ENCODE results near the gene CMSS1. TPM values are rescaled to one million over a fixed set of nuclear protein-coding genes. Genes with fewer than 3 reads are reported as not detected.
"Not testable (repeated sequence)": the region's sequence is repeated elsewhere in the genome, so short reads cannot be mapped to it uniquely, and the experiment has no call there.

Gene CMSS1
- total RNA-seq, 8 experiments from 2014 or later = 28.2 to 57.2 (median 41.5) TPM

DNA sequence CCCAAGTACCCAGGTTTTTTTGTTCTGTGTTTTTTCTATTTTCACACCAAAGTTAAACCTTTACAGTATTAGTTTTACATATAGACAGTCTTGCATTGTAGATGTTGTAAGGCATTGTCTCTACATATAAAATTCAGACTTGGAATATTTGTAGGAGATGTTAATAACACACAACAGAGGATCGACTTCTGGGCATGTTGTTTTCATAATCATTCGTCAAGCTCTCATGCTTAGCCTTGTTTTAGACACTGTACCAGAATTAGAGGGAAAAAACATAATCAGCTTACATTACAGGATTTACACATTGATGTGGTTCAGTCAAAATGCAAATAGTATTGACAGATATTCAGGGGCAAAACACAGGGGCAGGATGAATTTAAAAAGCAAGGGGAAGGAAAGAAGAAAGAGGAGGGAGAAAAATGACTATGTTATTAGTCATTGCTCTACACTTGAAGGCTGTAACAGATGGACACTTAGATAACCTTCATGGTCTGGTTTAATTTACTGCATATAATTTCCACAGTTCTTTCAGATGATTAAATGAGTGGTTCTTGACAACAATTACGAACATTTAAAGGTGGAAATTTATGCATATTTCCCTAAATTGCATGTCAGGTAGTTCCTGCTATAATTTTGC lies 7.5 kb downstream of the CMSS1 start:
- no peak overlapping the region for H3K27ac ChIP-seq
- peak in 3 of 8 experiments; percentile 64 to 82 (median 77) for ATAC-seq (replicated peaks in 6 of 8)
- in situ Hi-C loops (cut with MboI; ENCODE audit: low pct_unique_long_range_greater_than_20kb in 2 of 9, low sequenced_read_pairs in 9 of 9, unreplicated experiment in 9 of 9) = loop anchor here in 6 of 9 experiments (25.0 kb wide), 3 partner anchors 237 to 762 kb away; partner anchors contain the start of gene TBC1D23 (in 4 of the 6)
- WGBS, 10 experiments = 0 to 100% (median 79%) methylated on average over 1 to 3 of the region's 3 CpGs
- H3K4me3 ChIP-seq = no peak overlapping the region
- H3K4me1 ChIP-seq (replicated peaks in 1 of 2) = peaks cover 0 to 5% of the 10 kb centered on the region in 2 donors

DNA sequence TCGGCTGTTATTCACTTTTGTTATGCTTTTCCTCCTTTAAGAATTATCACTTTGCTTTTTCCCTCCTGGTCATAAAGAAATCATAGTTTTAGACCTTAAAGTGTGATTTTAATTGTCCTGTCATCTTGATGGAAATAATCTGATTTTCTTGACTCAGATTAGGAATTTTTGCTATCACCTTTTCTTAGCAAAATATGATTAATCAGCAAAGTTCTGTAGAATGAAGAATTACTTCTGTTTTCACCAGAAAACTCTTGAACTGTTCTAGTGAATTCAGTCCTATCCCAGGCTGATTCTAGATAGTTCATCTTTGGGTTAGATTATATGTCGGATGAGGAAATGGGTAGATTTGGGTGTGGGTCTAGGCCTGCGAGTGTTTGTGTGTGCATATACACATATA lies 12.2 kb downstream of the CMSS1 start:
- WGBS, 10 experiments = 73 to 100% (median 100%) methylated on average over 2 to 3 of the region's 3 CpGs; no CpG with 5 or more reads in 1 of the 10 experiments
- no peak for ATAC-seq (replicated peaks in 6 of 8)

DNA sequence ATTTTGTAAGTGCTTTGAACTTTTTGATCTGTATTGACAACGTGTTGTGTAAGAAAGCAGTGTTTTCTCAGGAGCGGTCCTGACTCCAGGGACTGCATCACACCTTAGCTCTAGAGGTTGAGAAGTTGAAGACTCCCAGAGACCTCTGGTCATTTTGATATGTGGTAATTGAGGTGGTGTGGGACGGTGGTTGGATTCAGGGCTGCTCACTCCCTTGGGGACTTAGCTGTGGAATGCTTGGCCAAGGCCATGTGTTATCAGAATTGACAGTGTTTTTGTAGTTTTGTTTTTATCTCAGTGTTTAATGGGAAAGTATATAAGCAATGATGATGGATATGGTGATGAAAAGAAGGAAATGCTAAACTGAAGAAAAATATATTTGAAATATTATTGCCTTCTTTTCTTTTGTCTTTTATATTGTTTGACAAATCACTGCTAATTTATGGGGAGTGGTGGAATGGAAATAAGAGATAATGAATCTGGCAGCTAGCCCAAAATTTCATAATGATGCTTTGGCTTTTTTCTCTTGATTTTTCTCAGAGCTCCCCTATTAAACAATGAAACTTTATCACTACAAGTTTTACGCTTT lies 16.0 kb downstream of the CMSS1 start:
- 36 to 100% (median 88%) methylated on average over 1 to 4 of the region's 4 CpGs for WGBS, 10 experiments
- no peak overlapping the region for H3K4me3 ChIP-seq
- in situ Hi-C loops (cut with MboI; ENCODE audit: low pct_unique_long_range_greater_than_20kb in 2 of 9, low sequenced_read_pairs in 9 of 9, unreplicated experiment in 9 of 9) = loop anchor here in 7 of 9 experiments (10.0 to 25.0 kb wide), 6 partner anchors 229 to 754 kb away; partner anchors contain the start of gene TBC1D23 (in 5 of the 7)
- no peak for ATAC-seq (replicated peaks in 6 of 8)
- H3K27ac ChIP-seq = no peak overlapping the region
- peaks cover 2 to 5% of the 10 kb centered on the region in 2 donors for H3K4me1 ChIP-seq (replicated peaks in 1 of 2)

More for the DNA sequence above, 12.2 kb downstream of the CMSS1 start:
- H3K4me1 ChIP-seq (replicated peaks in 1 of 2) = peaks cover 0 to 5% of the 10 kb centered on the region in 2 donors
- no peak overlapping the region for H3K27ac ChIP-seq
- no peak overlapping the region for H3K4me3 ChIP-seq
- in situ Hi-C loops (cut with MboI; ENCODE audit: low pct_unique_long_range_greater_than_20kb in 2 of 9, low sequenced_read_pairs in 9 of 9, unreplicated experiment in 9 of 9) = loop anchor here in 7 of 9 experiments (10.0 to 25.0 kb wide), 6 partner anchors 232 to 757 kb away; partner anchors contain the start of gene TBC1D23 (in 5 of the 7)

DNA sequence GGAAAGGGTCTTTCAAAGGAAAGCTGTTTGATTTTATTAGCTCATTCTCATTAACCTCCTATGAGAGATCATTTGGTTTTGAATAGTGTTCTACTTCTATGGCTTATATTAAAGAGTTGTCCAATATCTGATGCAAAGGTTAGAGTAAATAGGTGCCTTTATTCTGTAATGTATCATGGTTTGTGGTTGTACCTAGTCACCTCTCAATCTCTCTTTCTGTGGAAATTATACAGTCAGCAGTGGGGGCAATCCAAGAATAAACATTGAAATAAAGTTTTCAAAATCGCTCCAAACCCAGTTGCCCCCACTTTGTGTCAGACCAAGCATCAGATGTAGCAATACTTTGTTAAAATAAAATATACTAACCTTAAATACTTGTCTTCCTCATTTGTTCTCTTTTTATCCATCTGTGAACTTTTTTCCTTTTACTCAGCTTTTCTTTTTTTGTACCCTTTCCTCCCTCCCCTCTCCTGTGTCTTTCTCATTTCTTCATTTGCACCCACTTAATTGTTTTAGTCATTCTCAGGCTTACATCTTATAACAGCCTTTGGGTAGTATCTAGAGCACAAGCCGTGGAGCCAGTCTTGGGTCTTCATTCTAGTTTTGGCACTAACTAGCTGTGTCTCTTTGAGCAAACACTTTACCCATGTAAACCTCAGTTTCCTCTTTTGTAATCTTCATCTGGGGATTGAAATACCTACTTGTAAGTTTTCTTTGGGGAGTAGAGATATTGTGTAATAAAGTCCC lies 16.7 kb downstream of the CMSS1 start:
- H3K4me1 ChIP-seq (replicated peaks in 1 of 2) = peaks cover 2 to 5% of the 10 kb centered on the region in 2 donors
- H3K4me3 ChIP-seq = no peak overlapping the region
- ATAC-seq (replicated peaks in 6 of 8) = no peak
- H3K27ac ChIP-seq = no peak overlapping the region
- in situ Hi-C loops (cut with MboI; ENCODE audit: low pct_unique_long_range_greater_than_20kb in 2 of 9, low sequenced_read_pairs in 9 of 9, unreplicated experiment in 9 of 9) = loop anchor here in 7 of 9 experiments (10.0 to 25.0 kb wide), 6 partner anchors 228 to 753 kb away; partner anchors contain the start of gene TBC1D23 (in 5 of the 7)
- 92 to 100% (median 100%) methylated on average over 1 to 2 of the region's 2 CpGs for WGBS, 10 experiments

DNA sequence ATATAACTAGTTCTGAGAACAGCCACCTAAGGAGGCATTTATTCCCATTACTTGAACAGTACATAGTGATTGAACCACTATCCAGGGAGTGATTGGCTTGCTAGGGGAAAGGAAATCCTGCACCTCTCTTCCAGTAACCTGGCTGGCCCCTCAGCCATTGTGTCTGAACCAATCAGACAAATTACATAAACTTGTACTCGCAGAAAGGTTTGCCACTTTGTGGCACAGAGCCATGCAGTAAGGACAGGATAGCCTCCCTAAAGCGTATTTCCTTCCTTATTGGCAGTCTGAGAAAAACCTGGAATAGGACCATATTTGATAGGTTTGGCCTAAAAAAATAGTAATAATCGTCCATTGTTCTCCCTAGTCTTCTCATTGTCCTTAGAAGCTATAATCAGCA lies 19.0 kb downstream of the CMSS1 start:
- Histone ChIP-seq H3K4me3 (no peak overlapping the region), H3K27ac (no peak overlapping the region), H3K4me1 (replicated peaks in 1 of 2) (peaks cover 2 to 5% of the 10 kb centered on the region in 2 donors)
- 82 to 100% (median 100%) methylated on average over 1 to 3 of the region's 3 CpGs; no CpG with 5 or more reads in 1 of the 10 experiments for WGBS, 10 experiments
- ATAC-seq (replicated peaks in 6 of 8) = no peak
- in situ Hi-C loops (cut with MboI; ENCODE audit: low pct_unique_long_range_greater_than_20kb in 2 of 9, low sequenced_read_pairs in 9 of 9, unreplicated experiment in 9 of 9) = loop anchor here in 7 of 9 experiments (10.0 to 25.0 kb wide), 6 partner anchors 226 to 751 kb away; partner anchors contain the start of gene TBC1D23 (in 5 of the 7)

DNA sequence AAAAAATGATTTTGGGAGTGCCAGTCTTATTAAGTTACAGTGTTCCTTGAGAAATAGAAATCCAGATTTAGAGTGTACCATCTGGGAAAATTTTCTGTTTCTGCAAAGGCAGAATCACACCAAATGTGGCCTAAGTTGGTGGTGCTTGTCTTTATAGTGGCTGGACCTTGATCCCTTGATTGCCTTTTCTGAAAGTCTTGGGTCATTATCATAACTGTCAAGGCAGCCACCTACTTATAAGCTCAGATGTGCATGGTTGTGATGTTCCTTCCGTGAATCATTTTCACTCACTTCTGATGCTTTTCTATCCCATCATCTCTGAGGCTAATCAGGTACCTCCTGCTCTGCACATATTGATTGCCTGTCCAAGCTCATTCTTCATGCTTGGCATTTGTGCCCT lies 20.1 kb downstream of the CMSS1 start:
- H3K4me1 ChIP-seq (replicated peaks in 1 of 2) = peaks cover 2 to 5% of the 10 kb centered on the region in 2 donors
- no peak for ATAC-seq (replicated peaks in 6 of 8)
- 100% methylated on average over 1 of the region's 1 CpG; no CpG with 5 or more reads in 8 of the 10 experiments for WGBS, 10 experiments
- H3K27ac ChIP-seq = no peak overlapping the region
- no peak overlapping the region for H3K4me3 ChIP-seq
- in situ Hi-C loops (cut with MboI; ENCODE audit: low pct_unique_long_range_greater_than_20kb in 2 of 9, low sequenced_read_pairs in 9 of 9, unreplicated experiment in 9 of 9) = loop anchor here in 7 of 9 experiments (10.0 to 25.0 kb wide), 6 partner anchors 225 to 750 kb away; partner anchors contain the start of gene TBC1D23 (in 5 of the 7)

DNA sequence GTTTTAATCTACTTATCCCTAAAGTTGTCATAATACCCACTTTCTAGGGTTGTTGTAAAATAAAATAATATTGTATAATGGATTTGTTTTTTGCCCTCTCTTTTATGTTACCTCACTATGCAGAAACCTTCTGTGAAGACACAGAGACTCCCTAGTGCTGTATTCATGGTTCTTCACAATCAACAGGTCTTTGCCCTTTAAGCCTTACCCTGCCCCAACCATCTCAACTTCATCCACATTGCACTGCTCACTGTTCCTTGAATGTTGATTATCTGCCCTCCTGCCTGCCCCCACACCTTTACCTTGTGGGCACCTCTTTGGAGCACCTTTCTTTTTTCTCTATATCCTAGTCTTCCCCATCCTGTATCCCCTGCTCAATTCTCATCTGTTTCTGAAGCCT lies 21.1 kb downstream of the CMSS1 start:
- H3K4me1 ChIP-seq (replicated peaks in 1 of 2) = peaks cover 6 to 8% of the 10 kb centered on the region in 2 donors
- in situ Hi-C loops (cut with MboI; ENCODE audit: low pct_unique_long_range_greater_than_20kb in 2 of 9, low sequenced_read_pairs in 9 of 9, unreplicated experiment in 9 of 9) = loop anchor here in 7 of 9 experiments (10.0 to 25.0 kb wide), 6 partner anchors 224 to 749 kb away; partner anchors contain the start of gene TBC1D23 (in 5 of the 7)
- no peak for ATAC-seq (replicated peaks in 6 of 8)
- H3K4me3 ChIP-seq = no peak overlapping the region
- no peak overlapping the region for H3K27ac ChIP-seq

DNA sequence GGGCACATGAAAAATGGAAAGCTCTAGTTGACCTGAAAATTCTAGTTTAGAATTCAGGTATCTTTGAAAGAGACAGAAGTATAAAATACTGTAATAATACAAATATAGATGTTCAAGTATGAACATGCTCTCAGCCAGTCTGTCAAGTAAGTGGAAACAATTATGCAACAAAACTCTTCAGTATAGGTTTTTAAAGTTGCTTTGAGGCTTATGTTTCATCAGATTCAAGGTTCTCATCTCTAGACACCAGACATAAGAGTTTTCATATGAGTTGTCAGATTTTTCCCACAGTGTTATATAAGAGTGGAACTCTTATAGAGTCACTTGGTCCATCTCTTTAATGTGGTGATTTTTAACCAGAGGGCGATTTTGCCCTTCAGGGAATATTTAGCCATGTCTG lies 22.0 kb downstream of the CMSS1 start:
- in situ Hi-C loops (cut with MboI; ENCODE audit: low pct_unique_long_range_greater_than_20kb in 2 of 9, low sequenced_read_pairs in 9 of 9, unreplicated experiment in 9 of 9) = loop anchor here in 8 of 9 experiments (10.0 to 25.0 kb wide), 6 partner anchors 223 to 748 kb away; partner anchors contain the start of gene TBC1D23 (in 5 of the 8)
- H3K27ac ChIP-seq = no peak overlapping the region
- WGBS, 10 experiments = 54 to 100% (median 94%) methylated on average over 1 of the region's 1 CpG; no CpG with 5 or more reads in 2 of the 10 experiments
- ATAC-seq (replicated peaks in 6 of 8) = no peak
- peaks cover 8 to 10% of the 10 kb centered on the region in 2 donors for H3K4me1 ChIP-seq (replicated peaks in 1 of 2)
- H3K4me3 ChIP-seq = no peak overlapping the region

DNA sequence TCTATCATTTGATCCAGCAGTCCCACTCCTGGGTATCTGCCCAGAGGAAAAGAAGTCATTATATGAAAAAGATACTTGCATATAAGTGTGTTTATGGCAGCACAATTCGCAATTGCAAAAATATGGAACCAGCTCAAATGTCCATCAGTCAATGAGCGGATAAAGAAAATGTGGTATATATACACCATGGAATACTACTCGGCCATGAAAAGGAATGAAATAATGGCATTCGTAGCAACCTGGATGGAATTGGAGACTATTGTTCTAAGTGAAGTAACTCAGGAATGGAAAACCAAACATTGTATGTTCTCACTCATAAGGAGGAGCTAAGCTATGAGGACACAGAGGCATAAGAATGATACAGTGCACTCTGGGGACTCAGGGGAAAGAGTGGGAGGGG lies 24.3 kb downstream of the CMSS1 start:
- H3K4me1 ChIP-seq (replicated peaks in 1 of 2) = peaks cover 17 to 19% of the 10 kb centered on the region in 2 donors
- not testable (repeated sequence) for ATAC-seq (replicated peaks in 6 of 8); H3K27ac ChIP-seq; H3K4me3 ChIP-seq
- in situ Hi-C loops (cut with MboI; ENCODE audit: low pct_unique_long_range_greater_than_20kb in 2 of 9, low sequenced_read_pairs in 9 of 9, unreplicated experiment in 9 of 9) = loop anchor here in 7 of 9 experiments (10.0 to 25.0 kb wide), 4 partner anchors 220 to 745 kb away; partner anchors contain the start of gene TBC1D23 (in 4 of the 7)
- 88 to 100% (median 93%) methylated on average over 1 to 4 of the region's 4 CpGs for WGBS, 10 experiments

DNA sequence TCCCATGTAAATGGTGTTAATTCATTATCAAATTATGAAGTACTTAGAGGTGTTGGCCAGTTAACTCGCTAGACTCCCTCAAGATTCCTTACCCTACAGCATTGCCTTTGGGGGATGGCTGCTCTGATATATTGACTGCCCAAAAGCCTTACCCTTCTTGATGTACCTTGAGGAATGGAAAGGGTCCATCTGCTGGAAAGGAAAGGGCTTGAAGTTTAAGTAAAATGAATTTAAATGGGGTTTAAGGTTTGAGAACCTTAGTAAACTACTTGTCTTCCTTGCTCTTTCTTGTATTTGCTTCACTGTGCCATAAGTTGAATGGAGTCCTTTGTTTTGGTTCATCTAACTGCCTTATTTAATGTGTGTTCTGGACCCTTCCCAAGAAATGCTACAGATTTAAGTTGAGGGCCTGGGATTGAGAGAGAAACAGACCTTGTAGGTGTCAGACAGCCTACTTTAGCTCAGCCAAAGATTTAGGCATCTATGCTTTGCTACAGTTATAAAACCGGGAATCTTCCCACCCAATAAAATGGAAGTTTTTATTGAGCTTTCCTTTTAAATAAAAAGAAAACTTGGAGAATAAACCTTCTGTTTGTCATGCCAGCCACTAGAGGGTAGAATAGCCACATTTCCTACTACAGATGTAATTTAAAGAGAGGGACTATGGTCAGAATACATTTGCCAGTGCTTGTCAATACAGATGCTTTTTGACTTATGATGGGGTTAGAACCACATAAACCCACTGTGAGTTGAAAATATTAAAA lies 25.3 kb downstream of the CMSS1 start:
- Histone ChIP-seq H3K4me3 (no peak overlapping the region), H3K27ac (no peak overlapping the region), H3K4me1 (replicated peaks in 1 of 2) (peaks cover 14 to 17% of the 10 kb centered on the region in 2 donors)
- in situ Hi-C loops (cut with MboI; ENCODE audit: low pct_unique_long_range_greater_than_20kb in 2 of 9, low sequenced_read_pairs in 9 of 9, unreplicated experiment in 9 of 9) = loop anchor here in 7 of 9 experiments (10.0 to 25.0 kb wide), 4 partner anchors 219 to 744 kb away; partner anchors contain the start of gene TBC1D23 (in 4 of the 7)
- ATAC-seq (replicated peaks in 6 of 8) = peak; percentile 61 to 81 (median 76)
- WGBS, 10 experiments = 0 to 100% (median 36%) methylated on average over 1 to 2 of the region's 2 CpGs; no CpG with 5 or more reads in 1 of the 10 experiments

DNA sequence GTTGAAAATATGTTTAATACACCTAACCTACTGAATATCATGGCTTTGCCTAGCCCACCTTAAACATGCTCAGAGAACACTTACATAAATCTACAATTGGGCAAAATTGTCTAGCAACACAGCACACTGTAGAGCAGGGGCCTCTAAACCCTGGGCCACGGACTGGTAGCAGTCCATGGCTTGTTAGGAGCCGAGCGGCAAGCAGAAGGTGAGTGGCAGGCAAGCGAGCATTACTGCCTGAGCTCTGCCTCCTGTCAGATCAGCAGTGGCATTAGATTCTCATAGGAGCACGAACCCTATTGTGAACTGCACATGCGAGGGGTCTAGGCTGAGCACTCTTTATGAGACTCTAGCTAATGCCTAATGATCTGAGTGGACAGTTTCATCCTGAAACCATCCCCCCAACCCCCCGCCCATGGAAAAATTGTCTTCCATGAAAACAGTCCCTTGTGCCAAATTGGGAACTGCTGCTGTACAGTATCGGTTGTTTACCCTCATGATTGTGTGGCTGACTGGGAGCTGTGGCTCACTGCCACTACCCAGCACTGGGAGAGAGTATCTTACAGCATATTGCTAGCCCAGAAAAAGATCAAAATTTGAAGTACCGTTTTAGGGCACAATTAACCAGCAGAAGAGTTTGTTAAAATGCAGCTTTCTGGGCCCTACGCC lies 26.1 kb downstream of the CMSS1 start:
- 35 to 100% (median 72%) methylated on average over 1 to 8 of the region's 10 CpGs; no CpG with 5 or more reads in 2 of the 10 experiments for WGBS, 10 experiments
- ATAC-seq (replicated peaks in 6 of 8) = peak in 7 of 8 experiments; percentile 15 to 63 (median 42)
- Histone ChIP-seq H3K27ac (no peak overlapping the region), H3K4me3 (no peak overlapping the region), H3K4me1 (replicated peaks in 1 of 2) (peaks cover 11 to 17% of the 10 kb centered on the region in 2 donors)
- in situ Hi-C loops (cut with MboI; ENCODE audit: low pct_unique_long_range_greater_than_20kb in 2 of 9, low sequenced_read_pairs in 9 of 9, unreplicated experiment in 9 of 9) = loop anchor here in 7 of 9 experiments (10.0 to 25.0 kb wide), 4 partner anchors 219 to 744 kb away; partner anchors contain the start of gene TBC1D23 (in 4 of the 7)

All from motor neuron (in vitro differentiated cells).